Chondrocyte (in vitro differentiated cells): ENCODE measurements around the gene TSPAN9. TPM values are rescaled to one million over a fixed set of nuclear protein-coding genes. Genes with fewer than 3 reads are reported as not detected.

ENCODE experiments used
- DNase-seq: peaks from one replicate; pipeline ENCODE4 v3.0.0; 2021; ENCODE audit warnings: mixed read lengths, low spot score
- H3K27ac Mint-ChIP-seq: one replicate; pipeline ENCODE4 v1.8.0; 2021; ENCODE audit warnings: mild to moderate bottlenecking, moderate library complexity, mixed read lengths; ENCODE audit not compliant: unreplicated experiment
- H3K27me3 Mint-ChIP-seq: 2 replicates; pipeline ENCODE4 v1.8.0; 2021; ENCODE audit warnings: low read depth, mixed read lengths
- H3K36me3 Mint-ChIP-seq: 2 replicates; pipeline ENCODE4 v1.8.0; 2021; ENCODE audit warnings: low read depth, mixed read lengths
- H3K4me1 Mint-ChIP-seq: 2 replicates; pipeline ENCODE4 v1.8.0; 2021; ENCODE audit warnings: low read depth, mild to moderate bottlenecking, mixed read lengths
- H3K4me3 Mint-ChIP-seq: one replicate; pipeline ENCODE4 v1.8.0; 2021; ENCODE audit warnings: mild to moderate bottlenecking, moderate library complexity, mixed read lengths; ENCODE audit not compliant: unreplicated experiment
- H3K9me3 Mint-ChIP-seq: 2 replicates; pipeline ENCODE4 v1.8.0; 2021; ENCODE audit warnings: low read depth, mixed read lengths
- CTCF ChIP-seq: fragments of 200-600 bp; sonication (generic); IDR thresholded peaks from 2 replicates; pipeline ENCODE4 v1.5.0; 2021; ENCODE audit warnings: antibody characterized with exemption, mild to moderate bottlenecking, moderate library complexity
- total RNA-seq: library from RNA; stranded (reverse); gene quantifications from 3 replicates; pipeline ENCODE4 v1.2.1, GENCODE V29; 2021

The TSPAN9 gene
- total RNA-seq, 1 donor from 2014 or later = 50.4 TPM

GRCh38 chr12:3071710-3072109, 5.5 kb upstream of the TSPAN9 start:
- DNase-seq = no peak
- Mint-ChIP-seq H3K27ac (no peak overlapping the region), H3K9me3 (no peaks in the 10 kb centered on the region), H3K36me3 (no peaks in the 10 kb centered on the region), H3K4me3 (no peak overlapping the region), H3K4me1 (peaks cover 21% of the 10 kb centered on the region), H3K27me3 (no peaks in the 10 kb centered on the region)
- TF ChIP-seq CTCF = no peak

DNA sequence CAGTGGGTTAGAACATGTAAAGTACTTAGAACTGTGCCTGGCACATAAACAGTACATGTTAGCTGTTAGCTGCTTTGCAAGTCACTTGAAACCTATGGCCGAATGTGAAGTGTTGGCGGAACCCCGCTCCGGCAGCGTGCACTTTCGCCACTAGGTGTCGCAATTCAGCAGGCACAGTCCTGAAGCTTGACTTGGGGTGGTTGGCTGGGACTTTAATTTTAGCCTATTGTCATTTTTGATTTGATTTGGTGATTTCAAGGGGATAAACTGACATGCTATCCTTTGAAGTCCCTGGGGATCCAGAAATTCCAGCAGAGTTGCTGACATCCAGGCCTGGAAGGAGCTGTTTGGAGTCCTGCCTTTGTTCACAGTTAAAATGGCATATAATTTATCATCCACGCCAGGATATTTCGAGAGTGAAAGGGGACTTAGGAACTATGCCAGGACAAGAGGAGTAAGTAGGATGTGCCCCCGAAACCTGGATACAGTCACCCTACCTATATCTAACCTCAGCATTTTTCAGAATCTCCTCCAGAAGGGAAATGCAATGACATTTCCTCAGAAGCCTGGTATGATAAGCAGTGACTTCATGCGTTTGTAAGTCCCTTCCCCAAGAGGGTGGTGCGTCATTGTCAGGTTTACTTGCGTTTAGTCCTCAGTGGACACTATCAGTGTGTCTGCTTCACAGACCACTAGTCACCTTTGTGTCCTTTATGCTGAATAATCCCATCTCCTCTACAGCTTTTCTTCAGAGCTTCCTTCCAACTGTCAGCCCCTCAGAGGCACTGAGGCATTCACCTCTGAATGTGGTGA, 3.5 kb upstream of the TSPAN9 start:
- H3K4me1 Mint-ChIP-seq = peaks cover 29% of the 10 kb centered on the region
- H3K36me3 Mint-ChIP-seq = no peaks in the 10 kb centered on the region
- H3K4me3 Mint-ChIP-seq = no peak overlapping the region
- peak overlapping the region; percentile 8 for H3K27ac Mint-ChIP-seq
- H3K27me3 Mint-ChIP-seq = no peaks in the 10 kb centered on the region
- H3K9me3 Mint-ChIP-seq = no peaks in the 10 kb centered on the region
- DNase-seq = no peak
- TF ChIP-seq CTCF = peak; percentile 99

- Mint-ChIP-seq H3K27ac (no peak overlapping the region), H3K4me3 (no peak overlapping the region), H3K4me1 (peaks cover 29% of the 10 kb centered on the region)
Measured at GRCh38 chr12:3075315-3075714, 1.9 kb upstream of the TSPAN9 start.

DNA sequence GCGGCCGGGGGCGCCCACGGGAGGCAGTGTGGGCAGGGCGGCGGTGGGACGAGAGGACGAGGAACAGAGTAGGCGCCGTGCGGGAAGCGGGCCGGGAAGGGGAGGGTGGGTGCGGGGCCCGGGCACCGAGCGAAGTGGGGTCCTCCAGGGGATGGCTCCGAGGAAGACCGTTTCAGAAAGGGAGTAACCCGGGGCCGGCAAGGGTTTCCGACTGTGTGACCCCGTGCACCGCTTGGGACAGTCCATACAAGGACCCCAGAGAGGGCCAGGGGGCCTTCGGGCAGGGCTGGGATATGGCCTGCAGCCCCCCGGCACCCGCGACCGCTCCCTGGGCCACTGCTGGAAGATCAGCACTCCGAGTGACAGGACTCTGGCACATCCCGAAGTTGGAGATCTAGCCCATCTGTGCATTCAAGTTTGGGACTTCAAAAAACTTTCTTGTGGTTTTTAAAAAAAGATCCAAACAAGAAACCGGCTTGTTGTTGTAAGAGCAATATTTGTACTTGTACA, 448 bp downstream of the TSPAN9 start:
- TF ChIP-seq CTCF = no peak
- Mint-ChIP-seq H3K9me3 (no peaks in the 10 kb centered on the region), H3K27ac (peak overlapping the region; percentile 41), H3K4me1 (peaks cover 28% of the 10 kb centered on the region), H3K27me3 (no peaks in the 10 kb centered on the region), H3K36me3 (no peaks in the 10 kb centered on the region), H3K4me3 (peak overlapping the region; percentile 73)
- no peak for DNase-seq

More at GRCh38 chr12:3075315-3075714, 1.9 kb upstream of the TSPAN9 start:
- Mint-ChIP-seq H3K9me3 (no peaks in the 10 kb centered on the region), H3K27me3 (no peaks in the 10 kb centered on the region), H3K36me3 (no peaks in the 10 kb centered on the region)
- TF ChIP-seq CTCF = no peak
- DNase-seq = no peak

GRCh38 chr12:3078086-3078820, 1.1 kb downstream of the TSPAN9 start:
- no peaks in the 10 kb centered on the region for H3K27me3 Mint-ChIP-seq
- peak overlapping the region; percentile 73 for H3K4me3 Mint-ChIP-seq
- no peak overlapping the region for H3K27ac Mint-ChIP-seq
- no peak for DNase-seq
- H3K36me3 Mint-ChIP-seq = no peaks in the 10 kb centered on the region
- TF ChIP-seq CTCF = no peak
- no peaks in the 10 kb centered on the region for H3K9me3 Mint-ChIP-seq
- peaks cover 29% of the 10 kb centered on the region for H3K4me1 Mint-ChIP-seq
